Measurements from ENCODE around the gene ZNF708. TPM values are rescaled to one million over a fixed set of nuclear protein-coding genes. Genes with fewer than 3 reads are reported as not detected.
"Not testable (repeated sequence)": the region's sequence is repeated elsewhere in the genome, so short reads cannot be mapped to it uniquely, and the experiment has no call there.

The ZNF708 gene
- total RNA-seq, 1 donor, result 10.9 TPM

DNA sequence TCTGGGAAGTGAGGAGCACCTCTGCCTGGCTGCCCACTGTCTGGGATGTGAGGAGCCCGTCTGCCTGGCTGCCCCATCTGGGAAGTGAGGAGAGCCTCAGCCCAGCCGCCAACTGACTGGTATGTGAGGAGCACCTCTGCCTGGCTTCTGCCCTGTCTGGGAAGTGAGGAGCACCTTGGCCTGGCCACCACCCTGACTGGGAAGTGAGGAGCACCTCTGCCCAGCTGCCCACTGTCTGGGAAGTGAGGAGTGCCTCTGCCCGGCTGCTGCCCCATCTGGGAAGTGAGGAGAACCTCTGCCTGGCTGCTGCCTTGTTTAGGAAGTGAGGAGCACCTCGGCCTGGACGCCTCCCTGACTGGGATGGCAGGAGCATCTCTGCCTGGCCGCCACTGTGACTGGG lies 64.8 kb downstream of the ZNF708 start:
- TF ChIP-seq, protein P1, sequence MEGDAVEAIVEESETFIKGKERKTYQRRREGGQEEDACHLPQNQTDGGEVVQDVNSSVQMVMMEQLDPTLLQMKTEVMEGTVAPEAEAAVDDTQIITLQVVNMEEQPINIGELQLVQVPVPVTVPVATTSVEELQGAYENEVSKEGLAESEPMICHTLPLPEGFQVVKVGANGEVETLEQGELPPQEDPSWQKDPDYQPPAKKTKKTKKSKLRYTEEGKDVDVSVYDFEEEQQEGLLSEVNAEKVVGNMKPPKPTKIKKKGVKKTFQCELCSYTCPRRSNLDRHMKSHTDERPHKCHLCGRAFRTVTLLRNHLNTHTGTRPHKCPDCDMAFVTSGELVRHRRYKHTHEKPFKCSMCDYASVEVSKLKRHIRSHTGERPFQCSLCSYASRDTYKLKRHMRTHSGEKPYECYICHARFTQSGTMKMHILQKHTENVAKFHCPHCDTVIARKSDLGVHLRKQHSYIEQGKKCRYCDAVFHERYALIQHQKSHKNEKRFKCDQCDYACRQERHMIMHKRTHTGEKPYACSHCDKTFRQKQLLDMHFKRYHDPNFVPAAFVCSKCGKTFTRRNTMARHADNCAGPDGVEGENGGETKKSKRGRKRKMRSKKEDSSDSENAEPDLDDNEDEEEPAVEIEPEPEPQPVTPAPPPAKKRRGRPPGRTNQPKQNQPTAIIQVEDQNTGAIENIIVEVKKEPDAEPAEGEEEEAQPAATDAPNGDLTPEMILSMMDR (IDR thresholded peaks at IDR 0.05; ENCODE audit: extremely low read depth, low read depth, low read length), result no peak
- Histone ChIP-seq H4K20me1 (ENCODE audit: insufficient read depth, low read length) (no peaks in the 10 kb centered on the region), H3K27ac (ENCODE audit: low read depth, low read length) (no peak overlapping the region), H3K27me3 (ENCODE audit: insufficient read depth, low read length) (no peaks in the 10 kb centered on the region), H3K4me3 (ENCODE audit: insufficient read depth, low read length) (no peak overlapping the region), H3K4me1 (ENCODE audit: insufficient read depth, low read length) (no peaks in the 10 kb centered on the region), H3K36me3 (ENCODE audit: insufficient read depth, low read length) (no peaks in the 10 kb centered on the region), H3K4me2 (ENCODE audit: insufficient read depth, low read length) (no peak overlapping the region), H3K79me2 (ENCODE audit: insufficient read depth, low read length) (no peaks in the 10 kb centered on the region), H2AFZ (ENCODE audit: low read length) (no peak overlapping the region), H3K9me3 (ENCODE audit: low read depth, low read length) (no peaks in the 10 kb centered on the region)
- no peak for DNase-seq (ENCODE audit: insufficient read length, low spot score, missing footprints)

DNA sequence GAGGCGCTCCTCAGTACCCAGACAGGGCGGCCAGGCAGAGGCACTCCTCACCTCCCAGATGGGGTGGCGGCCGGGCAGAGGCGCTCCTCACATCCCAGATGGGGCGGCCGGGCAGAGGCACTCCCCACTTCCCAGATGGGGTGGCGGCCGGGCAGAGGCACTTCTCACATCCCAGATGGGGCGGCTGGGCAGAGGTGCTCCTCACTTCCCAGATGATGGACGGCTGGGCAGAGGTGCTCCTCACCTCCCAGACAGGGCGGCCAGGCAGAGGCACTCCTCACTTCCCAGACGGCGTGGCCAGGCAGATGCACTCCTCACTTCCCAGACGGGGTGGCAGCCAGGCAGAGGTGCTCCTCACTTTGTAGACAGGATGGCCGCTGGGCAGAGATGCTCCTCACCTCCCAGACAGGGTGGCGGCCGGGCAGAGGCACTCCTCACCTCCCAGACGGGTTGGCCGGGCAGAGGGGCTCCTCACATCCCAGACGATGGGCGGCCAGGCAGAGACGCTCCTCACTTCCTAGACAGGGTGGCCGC lies 68.3 kb downstream of the ZNF708 start:
- not testable (repeated sequence) for H3K36me3 ChIP-seq (ENCODE audit: insufficient read depth, low read length); H3K27me3 ChIP-seq (ENCODE audit: insufficient read depth, low read length); H2AFZ ChIP-seq (ENCODE audit: low read length); H3K79me2 ChIP-seq (ENCODE audit: insufficient read depth, low read length); H3K4me3 ChIP-seq (ENCODE audit: insufficient read depth, low read length); H4K20me1 ChIP-seq (ENCODE audit: insufficient read depth, low read length); DNase-seq (ENCODE audit: insufficient read length, low spot score, missing footprints); H3K9me3 ChIP-seq (ENCODE audit: low read depth, low read length); H3K27ac ChIP-seq (ENCODE audit: low read depth, low read length); H3K4me2 ChIP-seq (ENCODE audit: insufficient read depth, low read length); H3K4me1 ChIP-seq (ENCODE audit: insufficient read depth, low read length)

DNA sequence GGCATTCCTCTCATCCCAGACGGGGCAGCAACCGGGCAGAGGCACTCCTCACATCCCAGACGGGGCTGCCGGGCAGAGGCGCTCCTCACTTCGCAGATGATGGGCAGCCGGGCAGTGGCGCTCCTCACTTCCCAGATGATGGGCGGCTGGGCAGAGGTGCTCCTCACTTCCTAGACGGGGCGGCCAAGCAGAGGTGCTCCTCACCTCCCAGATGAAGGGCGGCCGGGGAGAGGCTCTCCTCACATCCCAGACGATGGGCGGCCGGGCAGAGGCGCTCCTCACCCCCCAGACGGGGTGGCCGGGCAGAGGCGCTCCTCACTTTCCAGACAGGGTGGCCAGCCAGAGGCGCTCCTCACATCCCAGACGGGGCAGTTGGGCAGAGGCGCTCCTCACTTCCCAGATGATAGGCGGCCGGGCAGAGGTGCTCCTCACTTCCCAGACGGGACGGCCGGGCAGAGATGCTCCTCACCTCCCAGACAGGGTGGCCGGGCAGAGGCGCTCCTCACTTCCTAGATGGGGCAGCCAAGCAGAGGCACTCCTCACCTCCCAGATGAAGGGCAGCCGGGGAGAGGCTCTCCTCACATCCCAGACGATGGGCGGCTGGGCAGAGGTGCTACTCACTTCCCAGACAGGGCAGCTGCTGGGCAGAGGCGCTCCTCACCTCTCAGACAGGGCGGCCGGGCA lies 68.9 kb downstream of the ZNF708 start:
- Histone ChIP-seq H3K4me1 (ENCODE audit: insufficient read depth, low read length) (no peaks in the 10 kb centered on the region), H3K4me3 (ENCODE audit: insufficient read depth, low read length) (no peak overlapping the region), H3K27me3 (ENCODE audit: insufficient read depth, low read length) (no peaks in the 10 kb centered on the region), H3K27ac (ENCODE audit: low read depth, low read length) (no peak overlapping the region), H3K9me3 (ENCODE audit: low read depth, low read length) (no peaks in the 10 kb centered on the region), H3K79me2 (ENCODE audit: insufficient read depth, low read length) (no peaks in the 10 kb centered on the region), H2AFZ (ENCODE audit: low read length) (no peak overlapping the region), H3K36me3 (ENCODE audit: insufficient read depth, low read length) (no peaks in the 10 kb centered on the region), H4K20me1 (ENCODE audit: insufficient read depth, low read length) (no peaks in the 10 kb centered on the region), H3K4me2 (ENCODE audit: insufficient read depth, low read length) (no peak overlapping the region)
- DNase-seq (ENCODE audit: insufficient read length, low spot score, missing footprints), result no peak
- TF ChIP-seq, protein P1 (IDR thresholded peaks at IDR 0.05; ENCODE audit: extremely low read depth, low read depth, low read length), result no peak

DNA sequence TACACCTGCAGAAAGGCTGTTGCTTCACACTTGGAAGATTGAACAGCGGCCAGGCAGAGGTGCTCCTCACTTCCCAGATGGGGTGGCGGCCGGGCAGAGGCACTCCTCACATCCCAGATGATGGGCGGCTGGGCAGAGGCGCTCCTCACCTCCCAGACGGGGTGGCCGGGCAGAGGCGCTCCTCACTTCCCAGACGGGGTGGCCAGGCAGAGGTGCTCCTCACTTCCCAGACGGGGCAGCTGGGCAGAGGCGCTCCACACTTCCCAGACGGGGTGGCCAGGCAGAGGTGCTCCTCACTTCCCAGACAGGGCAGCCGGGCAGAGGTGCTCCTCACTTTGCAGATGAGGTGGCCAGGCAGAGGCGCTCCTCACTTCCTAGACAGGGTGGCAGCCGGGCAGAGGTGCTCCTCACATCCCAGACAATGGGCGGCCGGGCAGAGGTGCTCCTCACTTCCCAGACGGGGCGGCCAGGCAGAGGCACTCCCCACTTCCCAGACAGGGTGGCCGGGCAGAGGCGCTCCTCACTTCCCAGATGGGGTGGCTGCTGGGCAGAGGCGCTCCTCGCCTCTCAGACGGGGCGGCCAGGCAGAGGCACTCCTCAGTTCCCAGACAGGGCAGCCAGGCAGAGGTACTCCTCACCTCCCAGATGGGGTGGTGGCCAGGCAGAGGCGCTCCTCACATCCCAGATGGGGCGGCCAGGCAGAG lies 69.6 kb downstream of the ZNF708 start:
- not testable (repeated sequence) for H2AFZ ChIP-seq (ENCODE audit: low read length); H3K9me3 ChIP-seq (ENCODE audit: low read depth, low read length); H3K36me3 ChIP-seq (ENCODE audit: insufficient read depth, low read length); H3K4me1 ChIP-seq (ENCODE audit: insufficient read depth, low read length); H3K4me3 ChIP-seq (ENCODE audit: insufficient read depth, low read length); DNase-seq (ENCODE audit: insufficient read length, low spot score, missing footprints); H3K79me2 ChIP-seq (ENCODE audit: insufficient read depth, low read length); H3K27ac ChIP-seq (ENCODE audit: low read depth, low read length); H3K4me2 ChIP-seq (ENCODE audit: insufficient read depth, low read length); H3K27me3 ChIP-seq (ENCODE audit: insufficient read depth, low read length); H4K20me1 ChIP-seq (ENCODE audit: insufficient read depth, low read length)

DNA sequence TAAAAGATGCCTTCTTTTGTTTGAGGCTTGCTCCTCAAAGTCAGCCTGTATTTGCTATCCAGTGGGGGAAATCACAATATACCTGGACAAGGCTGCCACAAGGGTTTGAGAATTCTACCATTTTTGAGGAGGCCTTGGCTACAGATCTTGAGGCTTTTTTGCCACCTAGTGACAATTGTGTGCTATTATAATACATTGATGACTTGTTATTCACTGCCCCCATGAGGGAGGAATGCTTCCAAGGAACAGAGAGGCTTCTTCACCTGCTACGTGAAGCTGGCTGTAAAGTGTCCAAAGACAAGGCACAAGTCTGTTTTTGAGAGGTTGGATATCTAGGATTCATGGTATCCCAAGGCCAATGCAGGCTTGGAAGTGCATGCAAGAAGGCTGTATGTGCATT lies 72.5 kb downstream of the ZNF708 start:
- Histone ChIP-seq H3K9me3 (ENCODE audit: low read depth, low read length) (no peaks in the 10 kb centered on the region), H3K79me2 (ENCODE audit: insufficient read depth, low read length) (no peaks in the 10 kb centered on the region), H3K4me3 (ENCODE audit: insufficient read depth, low read length) (no peak overlapping the region), H3K27ac (ENCODE audit: low read depth, low read length) (no peak overlapping the region), H4K20me1 (ENCODE audit: insufficient read depth, low read length) (no peaks in the 10 kb centered on the region), H3K4me2 (ENCODE audit: insufficient read depth, low read length) (no peak overlapping the region), H2AFZ (ENCODE audit: low read length) (no peak overlapping the region), H3K4me1 (ENCODE audit: insufficient read depth, low read length) (no peaks in the 10 kb centered on the region), H3K27me3 (ENCODE audit: insufficient read depth, low read length) (no peaks in the 10 kb centered on the region), H3K36me3 (ENCODE audit: insufficient read depth, low read length) (no peaks in the 10 kb centered on the region)
- TF ChIP-seq, protein P1 (IDR thresholded peaks at IDR 0.05; ENCODE audit: extremely low read depth, low read depth, low read length), result peak; percentile 18
- DNase-seq (ENCODE audit: insufficient read length, low spot score, missing footprints), result no peak
